NCI-H128 (cell line): ENCODE data around the gene NALCN.

Source experiments
- DNase-seq: peaks from one replicate; lab custom pipeline; 2025; ENCODE audit not compliant: unreplicated experiment; lab: John Stamatoyannopoulos, UW

The NALCN gene

GRCh38 chr13:101291646-101292515, 124.4 kb downstream of the NALCN start:
- DNase-seq: no peak

DNA sequence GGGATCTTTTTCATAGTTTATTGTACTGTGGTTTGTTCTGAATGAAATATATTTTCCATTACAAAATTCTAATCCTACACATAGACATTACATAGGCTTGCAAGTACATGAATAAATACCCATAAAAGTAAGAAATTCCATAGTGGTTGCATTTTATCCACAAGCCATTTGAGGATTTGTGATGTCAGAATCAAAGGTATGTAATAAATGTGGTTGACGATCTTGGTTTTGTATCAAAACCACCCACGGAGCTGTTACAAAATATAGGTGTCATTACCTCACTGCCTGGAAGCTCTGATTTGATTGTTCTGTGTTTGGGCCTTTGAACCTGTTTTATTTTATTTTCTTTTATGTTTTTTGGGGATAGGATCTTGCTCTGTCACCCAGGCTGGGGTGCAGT, 125.1 kb downstream of the NALCN start:
- DNase-seq: no peak

- peak; percentile 85 for DNase-seq
Observed at GRCh38 chr13:101289764-101290163, 126.5 kb downstream of the NALCN start.

- DNase-seq: no peak
Observed at GRCh38 chr13:101283782-101284181, 132.5 kb downstream of the NALCN start.

GRCh38 chr13:101272886-101273285, 143.4 kb downstream of the NALCN start:
- no peak for DNase-seq

DNA sequence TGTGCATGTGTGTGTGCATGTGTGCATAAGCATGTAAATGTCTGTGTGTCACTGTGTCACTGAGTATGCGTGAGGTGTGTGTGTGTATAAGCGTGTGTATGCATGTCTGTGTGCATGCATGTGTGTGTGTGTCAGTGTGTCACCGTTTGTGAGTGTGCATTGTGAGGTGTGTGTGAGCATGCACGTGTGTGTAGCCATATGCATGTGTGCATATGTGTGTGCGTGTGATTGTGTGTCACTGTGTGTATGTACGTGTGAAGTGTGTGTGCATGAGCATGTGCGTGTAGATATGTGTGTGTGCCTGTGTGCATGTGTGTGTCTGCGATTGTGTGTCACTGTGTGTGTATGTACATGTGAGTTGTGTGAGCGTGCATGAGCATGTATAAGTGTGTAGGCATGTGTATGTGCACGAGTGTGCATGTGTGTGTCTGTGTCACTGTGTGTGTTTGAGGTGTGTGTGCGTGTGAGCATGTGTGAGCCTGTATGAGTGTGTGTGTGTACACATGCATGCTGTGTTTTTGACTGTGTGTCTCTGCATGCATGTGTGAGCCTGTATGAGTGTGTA, 144.5 kb downstream of the NALCN start:
- DNase-seq: no peak

DNA sequence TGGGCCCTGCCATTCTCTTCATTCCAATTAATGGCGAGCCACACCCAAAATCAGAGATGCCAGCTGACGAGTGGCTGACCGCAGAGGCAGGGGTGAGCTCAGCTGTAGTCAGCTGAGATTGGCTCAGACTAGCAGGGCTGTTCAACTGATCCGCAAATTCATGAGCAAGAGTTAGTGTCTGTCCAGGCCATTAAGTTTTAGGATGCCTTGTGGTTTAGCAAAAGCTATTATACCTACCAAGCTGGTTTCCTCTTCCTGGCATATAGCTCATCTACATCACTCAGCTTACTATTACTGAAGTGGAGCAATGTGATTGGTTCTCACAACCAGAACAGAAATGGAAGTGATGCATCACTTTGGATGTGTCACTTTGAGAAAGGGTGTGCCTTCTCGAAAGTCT, 148.7 kb downstream of the NALCN start:
- no peak for DNase-seq

- no peak for DNase-seq
Observed at GRCh38 chr13:101265934-101266333, 150.4 kb downstream of the NALCN start.

GRCh38 chr13:101264931-101265330, 151.4 kb downstream of the NALCN start:
- DNase-seq: no peak

DNA sequence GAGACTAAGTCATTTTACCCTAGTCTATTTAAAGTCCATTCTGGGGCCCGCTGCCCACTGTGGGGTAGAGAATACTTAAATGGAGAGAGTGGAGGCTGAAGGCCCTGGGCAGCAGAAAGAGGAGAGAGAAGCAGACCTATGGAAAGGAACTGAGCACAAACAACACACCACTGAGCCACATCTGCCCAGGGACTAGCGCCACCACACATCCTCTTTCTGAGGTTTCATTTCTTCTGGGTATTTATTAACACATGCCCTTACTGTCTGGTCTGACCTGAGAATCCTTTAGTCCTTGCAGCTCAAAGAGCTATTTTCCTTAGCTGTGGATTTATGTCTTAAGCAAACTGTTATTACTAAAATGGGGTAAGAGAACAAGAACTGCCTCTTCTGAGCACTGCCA, 154.0 kb downstream of the NALCN start:
- DNase-seq: no peak

DNA sequence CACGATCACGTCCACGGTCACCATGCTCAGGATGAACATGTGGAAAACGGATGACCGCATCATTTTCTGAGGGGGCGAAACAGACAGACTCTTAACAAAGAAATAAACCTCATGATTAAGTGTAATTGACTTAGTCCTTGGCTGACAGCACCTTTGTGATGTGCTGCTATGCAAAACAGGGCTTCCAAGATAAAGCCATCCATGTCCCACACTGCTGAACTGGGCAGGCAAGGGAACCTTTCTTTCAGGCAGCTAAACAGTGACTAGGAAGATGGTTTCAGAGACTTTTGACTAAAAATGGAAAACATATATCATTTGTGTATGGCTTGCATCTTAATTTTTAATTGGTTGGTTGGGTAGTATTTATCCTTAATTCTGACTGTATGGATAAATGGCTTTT, 157.8 kb downstream of the NALCN start:
- DNase-seq: no peak

- no peak for DNase-seq
Observed at GRCh38 chr13:101258071-101258470, 158.2 kb downstream of the NALCN start.

DNA sequence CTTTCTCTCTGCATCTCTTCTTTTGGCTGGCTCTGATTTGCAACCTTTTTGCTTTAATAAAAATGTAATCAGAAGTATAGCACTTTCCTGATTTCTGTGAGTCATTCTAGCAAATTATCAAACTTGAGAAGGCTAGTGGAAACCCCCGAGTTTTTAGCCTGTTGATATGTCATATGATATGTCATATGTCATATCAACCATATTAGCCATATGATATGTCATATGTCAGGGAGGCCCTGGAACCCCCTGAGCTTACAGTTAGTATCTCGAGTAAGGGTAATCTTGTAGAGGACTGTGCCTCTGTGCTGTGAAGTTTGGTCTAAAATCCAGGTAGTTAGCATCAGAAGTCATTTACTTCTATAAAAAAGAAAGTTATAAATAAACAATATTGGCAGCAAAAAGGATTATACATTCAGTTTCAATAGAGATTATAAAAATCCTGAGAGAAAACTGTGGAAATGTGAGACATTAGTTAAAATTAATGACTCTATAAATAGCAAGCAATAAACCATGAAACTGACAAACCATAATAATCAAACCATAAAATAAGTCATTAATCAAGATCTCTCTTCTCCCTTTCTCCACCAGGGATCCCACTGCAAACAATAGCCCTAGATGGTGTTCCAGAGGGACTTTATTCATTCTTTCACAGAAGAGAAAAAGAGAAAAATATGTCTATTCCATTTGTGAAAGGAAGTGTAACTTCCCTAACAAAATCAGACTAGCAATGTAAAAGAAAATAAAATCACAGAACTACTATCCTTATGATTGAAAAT, 167.4 kb downstream of the NALCN start:
- no peak for DNase-seq

DNA sequence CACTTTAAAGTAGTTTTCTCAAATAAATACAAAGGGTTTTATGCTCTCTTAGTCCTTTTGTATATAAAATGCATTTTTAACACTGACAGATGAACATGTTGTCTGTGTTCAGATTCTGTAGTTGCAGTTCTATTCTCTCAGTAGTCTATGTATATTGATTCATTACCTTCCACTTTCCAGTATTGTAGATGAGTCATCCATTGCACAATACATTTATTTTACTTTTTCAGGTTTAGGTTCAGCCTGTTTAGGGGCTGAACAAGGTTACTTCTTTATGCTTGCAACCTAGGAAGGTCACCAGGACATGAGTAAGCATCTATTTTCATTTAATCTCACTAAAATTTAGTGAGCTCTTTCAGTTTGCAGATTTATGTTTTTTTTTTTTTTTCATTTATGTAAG, 173.6 kb downstream of the NALCN start:
- DNase-seq: no peak

DNA sequence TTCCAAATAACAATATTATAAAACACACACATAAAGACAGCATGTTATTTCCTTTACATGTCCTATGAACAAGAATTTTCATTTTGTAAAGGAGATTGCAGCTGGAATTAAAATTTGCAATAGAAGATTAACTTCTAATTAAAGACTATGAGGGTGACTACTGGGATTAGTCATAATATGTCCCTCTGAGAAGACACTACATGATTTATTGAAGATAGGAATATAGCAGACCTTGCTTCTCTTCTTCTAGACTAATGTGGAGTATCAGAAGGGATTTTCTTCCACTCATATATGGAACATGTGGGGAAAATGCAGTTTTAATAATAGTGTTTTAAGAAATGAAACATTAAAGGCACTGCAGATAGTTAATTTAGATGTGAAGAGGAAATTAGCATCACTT, 177.8 kb downstream of the NALCN start:
- DNase-seq: no peak

DNA sequence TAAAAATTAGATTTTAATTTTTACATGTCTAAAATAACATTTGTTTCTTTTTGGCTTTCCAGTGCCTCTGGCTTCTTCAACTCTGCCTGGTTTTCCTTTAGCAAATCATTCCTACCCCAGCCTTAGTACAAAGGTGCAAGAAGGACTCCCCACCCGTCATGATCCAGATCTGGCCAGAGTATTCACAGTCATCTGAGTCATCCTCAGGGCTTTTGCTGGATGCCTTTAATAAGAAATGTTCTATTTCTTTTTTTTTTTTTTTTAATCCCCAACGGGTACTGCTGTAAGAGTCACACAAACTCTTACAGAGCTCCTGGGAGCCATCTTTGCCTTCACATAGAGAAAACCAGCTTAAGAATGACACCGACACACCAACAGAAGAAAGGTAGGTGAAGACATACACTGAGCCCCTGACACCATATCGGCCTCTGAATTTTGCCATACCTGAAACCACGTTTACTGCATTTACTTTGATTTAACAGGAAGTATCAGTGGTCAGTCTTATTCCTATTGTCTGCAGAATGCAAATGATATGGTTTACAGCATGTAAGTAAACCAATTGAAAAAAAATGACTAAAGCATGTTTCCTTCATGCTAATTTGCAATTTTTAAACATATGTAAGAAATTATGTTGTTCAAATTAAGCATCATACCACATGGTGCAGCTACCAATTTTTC, 184.4 kb downstream of the NALCN start:
- no peak for DNase-seq

GRCh38 chr13:101230271-101230890, 185.9 kb downstream of the NALCN start:
- no peak for DNase-seq

DNA sequence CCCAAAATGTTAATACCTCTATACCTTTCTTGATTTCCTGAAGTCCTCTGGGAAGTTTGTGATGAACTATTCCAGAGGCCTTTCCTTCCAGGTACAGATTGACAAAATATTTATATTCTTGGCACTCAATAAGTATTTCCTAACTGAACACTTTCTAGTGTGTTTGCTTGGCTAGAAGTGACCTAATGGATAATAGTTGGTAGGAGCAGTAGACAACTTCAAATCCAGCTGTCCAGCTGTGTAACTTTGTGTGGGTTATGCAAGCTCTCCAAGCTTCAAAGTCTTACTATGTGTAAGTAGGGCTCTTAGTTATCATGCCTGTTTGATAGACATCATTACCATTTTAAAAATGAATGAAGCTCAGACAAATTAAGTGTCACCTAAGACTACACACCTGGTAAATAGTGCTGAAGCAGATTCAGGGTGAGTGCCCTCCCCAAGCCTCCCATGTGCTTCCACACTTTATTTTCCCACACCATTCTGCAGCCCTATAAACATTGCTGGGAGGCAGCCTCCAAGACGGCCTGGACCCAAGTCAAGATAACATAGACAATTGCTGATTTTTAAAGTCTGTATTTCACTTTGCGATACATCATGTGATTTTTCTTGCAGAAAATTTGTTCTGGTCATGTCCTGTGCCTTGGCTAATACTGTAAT, 196.6 kb downstream of the NALCN start:
- no peak for DNase-seq

DNA sequence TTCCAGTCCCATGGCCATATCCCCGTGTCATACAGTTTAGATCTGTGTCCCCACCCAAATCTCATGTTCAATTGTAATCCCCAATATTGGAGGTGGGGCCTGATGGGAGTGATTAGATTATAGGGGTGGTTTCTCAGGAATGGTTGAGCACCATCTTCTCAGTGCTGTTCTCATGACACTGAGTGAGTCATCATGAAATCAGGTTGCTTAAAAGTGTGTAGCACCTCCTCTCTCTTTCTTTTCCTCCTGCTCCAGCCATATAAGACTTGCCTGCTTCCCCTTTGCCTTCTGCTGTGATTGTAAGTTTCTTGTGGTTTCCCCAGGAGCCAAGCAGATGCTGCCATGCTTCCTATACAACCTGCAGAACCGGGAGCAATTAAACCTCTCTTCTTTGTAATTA, 197.8 kb downstream of the NALCN start:
- no peak for DNase-seq

- no peak for DNase-seq
Observed at GRCh38 chr13:101217086-101217485, 199.2 kb downstream of the NALCN start.
